HCT116 (cell line): Measurements from ENCODE around the gene ACAP3. TPM values are rescaled to one million over a fixed set of nuclear protein-coding genes. Genes with fewer than 3 reads are reported as not detected.

Experiments
- ATAC-seq: fragments of 200-7000 bp; cut with Tn5 transposase; 2 replicates; pipeline ENCODE4 v1.9.1; 2020; ENCODE audit warnings: mild to moderate bottlenecking, moderate library complexity
- BruUV-seq: library from RNA; stranded (reverse); fragments of 400-500 nt; replicated peaks from 2 replicates; lab custom pipeline; 2021; lab: Mats Ljungman, UMichigan
- CTCF ChIA-PET: fragments of 300-600 bp; sonication (Branson Sonifier 250); formaldehyde crosslinking; loops from one replicate; lab custom pipeline; 2021; ENCODE audit warnings: antibody characterized with exemption; lab: Charles Lee
- POLR2A ChIA-PET: fragments of 300-600, 350-600 bp; sonication (Branson Sonifier 250); formaldehyde crosslinking; loops from one replicate; lab custom pipeline; 2021; ENCODE audit warnings: antibody characterized with exemption; lab: Charles Lee
- RAD21 ChIA-PET, 2 experiments: fragments of 300-600 bp; sonication (Branson Sonifier 250); formaldehyde crosslinking; loops; one replicate each; lab custom pipeline; 2023; ENCODE audit warnings: low total read pairs in 2 of 2; ENCODE audit not compliant: uncharacterized antibody in 2 of 2, unreplicated experiment in 2 of 2, low non-redundant PET in 1 of 2; lab: Charles Lee
- DNase-seq: peaks from one replicate; pipeline ENCODE4 v3.0.0-alpha.2; 2010; ENCODE audit warnings: low read depth, low spot score
- H2AFZ ChIP-seq: fragments of 200-600 bp; shearing (Covaris generic), sonication (generic); 2 replicates; pipeline ENCODE4 v1.6.1; 2017; ENCODE audit warnings: low read depth, mixed run types, mixed read lengths, antibody characterized with exemption, low read length; ENCODE audit not compliant: poor library complexity, severe bottlenecking
- H3K27ac ChIP-seq: 2 replicates; pipeline ENCODE4 v1.5.1; 2012; ENCODE audit warnings: low read depth, low read length
- H3K27me3 ChIP-seq: fragments of 200-600 bp; sonication (generic); 2 replicates; pipeline ENCODE4 v1.6.1; 2016; ENCODE audit warnings: mixed run types, low read length, mixed read lengths; ENCODE audit not compliant: insufficient read depth
- H3K36me3 ChIP-seq, 2 experiments: fragments of 200-500 bp in 1 of 2; fragments of 200-600 bp in 1 of 2; sonication (Bioruptor generic) in 1 of 2; sonication (generic) in 1 of 2; 2 replicates each; pipeline versions ENCODE4 v1.5.1 to v1.6.1; 2014 to 2016; ENCODE audit warnings: low read length in 2 of 2, inconsistent platforms in 1 of 2, mixed read lengths in 1 of 2, mixed run types in 1 of 2; ENCODE audit not compliant: insufficient read depth in 2 of 2, control insufficient read depth in 1 of 2
- H3K4me1 ChIP-seq, 2 experiments: fragments of 200-600 bp in 1 of 2; sonication (generic) in 1 of 2; 2 replicates each; pipeline versions ENCODE4 v1.5.1 to v1.6.1; 2012 to 2017; ENCODE audit warnings: low read length in 2 of 2, inconsistent platforms in 1 of 2, mild to moderate bottlenecking in 1 of 2, mixed read lengths in 1 of 2, mixed run types in 1 of 2, moderate library complexity in 1 of 2; ENCODE audit not compliant: insufficient read depth in 2 of 2, control insufficient read depth in 1 of 2
- H3K4me2 ChIP-seq: fragments of 200-600 bp; sonication (generic); 2 replicates; pipeline ENCODE4 v1.6.1; 2017; ENCODE audit warnings: mixed run types, low read length, mixed read lengths
- H3K4me3 ChIP-seq, 2 experiments: fragments of 200-600 bp in 1 of 2; sonication (generic) in 1 of 2; replicated peaks in 1 of 2; 2 replicates each; pipeline ENCODE4 v1.5.1; 2011 to 2016; ENCODE audit warnings: low read length in 2 of 2, control low read depth in 1 of 2, low read depth in 1 of 2, mild to moderate bottlenecking in 1 of 2, mixed read lengths in 1 of 2, mixed run types in 1 of 2
- H3K79me2 ChIP-seq: fragments of 200-600 bp; sonication (generic); 2 replicates; pipeline ENCODE4 v1.6.1; 2017; ENCODE audit warnings: mild to moderate bottlenecking, mixed run types, low read length, moderate library complexity, mixed read lengths; ENCODE audit not compliant: insufficient read depth
- H3K9ac ChIP-seq: fragments of 200-600 bp; sonication (generic); 2 replicates; pipeline ENCODE4 v1.6.1; 2016; ENCODE audit warnings: low read length, mixed read lengths
- H3K9me2 ChIP-seq: fragments of 200-600 bp; sonication (generic), shearing (Covaris generic); 2 replicates; pipeline ENCODE4 v1.6.1; 2017; ENCODE audit warnings: mixed run types, mild to moderate bottlenecking, moderate library complexity; ENCODE audit not compliant: insufficient read depth
- H3K9me3 ChIP-seq, 2 experiments: fragments of 200-500 bp in 1 of 2; fragments of 200-600 bp in 1 of 2; sonication (Bioruptor generic) in 1 of 2; sonication (generic) in 1 of 2; 2 replicates each; pipeline ENCODE4 v1.6.1; 2014 to 2017; ENCODE audit warnings: low read length in 2 of 2, mixed read lengths in 2 of 2, inconsistent platforms in 1 of 2, low read depth in 1 of 2, mild to moderate bottlenecking in 1 of 2, mixed run types in 1 of 2, moderate library complexity in 1 of 2; ENCODE audit not compliant: control insufficient read depth in 1 of 2, insufficient read depth in 1 of 2
- H4K20me1 ChIP-seq: fragments of 200-600 bp; sonication (generic), shearing (Covaris generic); 2 replicates; pipeline ENCODE4 v1.6.1; 2017; ENCODE audit warnings: mixed run types, mild to moderate bottlenecking, moderate library complexity; ENCODE audit not compliant: insufficient read depth
- CTCF ChIP-seq, 3 experiments: fragments of 200-600 bp in 1 of 3; sonication (generic) in 1 of 3; IDR thresholded peaks in 2 of 3; conservative IDR thresholded peaks in 1 of 3; 2 replicates each; pipeline ENCODE4 v1.5.1; 2012 to 2017; ENCODE audit warnings: low read depth in 2 of 3, low read length in 2 of 3, antibody characterized with exemption in 1 of 3, borderline replicate concordance in 1 of 3, control low read depth in 1 of 3, mild to moderate bottlenecking in 1 of 3, mixed read lengths in 1 of 3, mixed run types in 1 of 3, moderate library complexity in 1 of 3; ENCODE audit not compliant: insufficient read depth in 1 of 3
- EGR1 ChIP-seq: IDR thresholded peaks from 2 replicates; pipeline ENCODE4 v1.6.1; 2012; ENCODE audit warnings: low read depth
- EZH2phosphoT487 ChIP-seq: fragments of 200-600 bp; IDR thresholded peaks from 2 replicates; pipeline ENCODE4 v1.6.1; 2018; ENCODE audit warnings: antibody characterized with exemption, borderline replicate concordance
- FOSL1 ChIP-seq: IDR thresholded peaks from 2 replicates; pipeline ENCODE4 v1.6.1; 2012; ENCODE audit warnings: low read depth
- POLR2A ChIP-seq: IDR thresholded peaks from 2 replicates; pipeline ENCODE4 v1.7.0; 2011; ENCODE audit warnings: borderline replicate concordance; ENCODE audit not compliant: insufficient read depth, insufficient read length; ENCODE audit errors: extremely low read depth
- POLR2AphosphoS5 ChIP-seq: IDR thresholded peaks from 2 replicates; pipeline ENCODE4 v1.6.1; 2011; ENCODE audit warnings: mild to moderate bottlenecking, low read depth, low read length, moderate library complexity
- RAD21 ChIP-seq: IDR thresholded peaks from 2 replicates; pipeline ENCODE4 v1.6.1; 2012; ENCODE audit warnings: low read depth, mild to moderate bottlenecking
- REST ChIP-seq: IDR thresholded peaks from 2 replicates; pipeline ENCODE4 v1.6.1; 2012; ENCODE audit warnings: low read depth
- SIN3A ChIP-seq: IDR thresholded peaks from 2 replicates; pipeline ENCODE4 v1.6.1; 2012; ENCODE audit warnings: low read depth
- SRF ChIP-seq: IDR thresholded peaks from 2 replicates; pipeline ENCODE4 v1.6.1; 2012; ENCODE audit warnings: low read depth
- TCF7L2 ChIP-seq: IDR thresholded peaks from 2 replicates; pipeline ENCODE4 v1.7.0; 2011; ENCODE audit warnings: borderline replicate concordance, inconsistent platforms; ENCODE audit not compliant: insufficient read depth, insufficient read length; ENCODE audit errors: extremely low read depth
- YY1 ChIP-seq: IDR thresholded peaks from 2 replicates; pipeline ENCODE4 v1.6.1; 2011; ENCODE audit warnings: low read length, low read depth, moderate library complexity, mild to moderate bottlenecking; ENCODE audit not compliant: insufficient replicate concordance; ENCODE audit errors: extremely low read depth
- intact Hi-C: fragments of 100-400 bp; cut with micrococcal nuclease; formaldehyde crosslinking; loops from 2 replicates; pipeline ENCODE4 v1.10.0; 2022
- total RNA-seq: library from RNA; stranded (reverse); gene quantifications from one replicate; pipeline ENCODE4 v1.2.1, GENCODE V29; 2021; ENCODE audit not compliant: unreplicated experiment

The ACAP3 gene
- total RNA-seq, 1 experiment from 2014 or later: 38.8 TPM

GRCh38 chr1:1353389-1354151 lies 45.8 kb upstream of the ACAP3 start (continued):
- TF ChIP-seq CTCF (IDR thresholded peaks at IDR 0.05 in 2 of 3, conservative IDR thresholded peaks at IDR 0.05 in 1 of 3; ENCODE audit: borderline replicate concordance in 1 of 3, insufficient read depth in 1 of 3, low read depth in 2 of 3, low read length in 2 of 3) (no peak), EGR1 (no peak), SIN3A (no peak), RAD21 (no peak), FOSL1 (no peak), EZH2phosphoT487 (no peak), SRF (no peak), POLR2AphosphoS5 (no peak), TCF7L2 (no peak)
- TF ChIP-seq, all 23 proteins: peak for 0

GRCh38 chr1:1352786-1353388 lies 45.2 kb upstream of the ACAP3 start:
- RAD21 ChIA-PET: no interaction called here
- CTCF ChIA-PET: no interaction called here
- ATAC-seq (no peak), DNase-seq (no peak)
- H3K27me3 ChIP-seq: no peaks in the 10 kb centered on the region
- TF ChIP-seq POLR2A (no peak), REST (no peak), YY1 (no peak)
- intact Hi-C loops: no loop called here
- BruUV-seq: no TSS peak
- no peaks in the 10 kb centered on the region for H3K36me3 ChIP-seq
- H3K9ac ChIP-seq: no peak overlapping the region
- H3K27ac ChIP-seq: no peak overlapping the region
- no peak overlapping the region for H3K4me3 ChIP-seq
- POLR2A ChIA-PET: no interaction called here
- H2AFZ ChIP-seq: no peak overlapping the region
- no peaks in the 10 kb centered on the region for H3K9me3 ChIP-seq
- H3K9me2 ChIP-seq: no peaks in the 10 kb centered on the region
- H4K20me1 ChIP-seq: no peaks in the 10 kb centered on the region
- peaks cover 10% of the 10 kb centered on the region for H3K79me2 ChIP-seq
- peak overlapping the region; percentile 40 for H3K4me2 ChIP-seq
- peaks cover 10 to 41% of the 10 kb centered on the region in 2 experiments for H3K4me1 ChIP-seq
